SU-DHL-6 (cell line): ENCODE results near the gene PITX2.

Experiments used
- H2AFZ ChIP-seq: fragments of 200-600 bp; sonication (generic); 2 replicates; pipeline ENCODE4 v1.6.1; 2014; ENCODE audit warnings: low read depth, mild to moderate bottlenecking, moderate library complexity, mixed read lengths, antibody characterized with exemption, low read length; ENCODE audit not compliant: severe bottlenecking
- H3F3A ChIP-seq: fragments of 200-600 bp; shearing (Covaris generic); 2 replicates; pipeline ENCODE4 v1.6.0; 2016; ENCODE audit warnings: antibody characterized with exemption, mild to moderate bottlenecking; ENCODE audit not compliant: insufficient read depth
- H3K27ac ChIP-seq: fragments of 200-600 bp; sonication (generic); 2 replicates; pipeline ENCODE4 v1.5.1; 2016; ENCODE audit warnings: low read depth, mild to moderate bottlenecking, low read length, moderate library complexity, mixed read lengths
- H3K27me3 ChIP-seq: fragments of 200-600 bp; sonication (generic), shearing (Covaris generic); 2 replicates; pipeline ENCODE4 v1.6.0; 2014; ENCODE audit warnings: mild to moderate bottlenecking, low read length
- H3K36me3 ChIP-seq: fragments of 200-600 bp; sonication (generic); 2 replicates; pipeline ENCODE4 v1.6.1; 2014; ENCODE audit warnings: mild to moderate bottlenecking, low read length, mixed read lengths
- H3K4me2 ChIP-seq: fragments of 300-600, 200-600 bp; shearing (Covaris generic), sonication (generic); 2 replicates; pipeline ENCODE4 v1.6.0; 2014; ENCODE audit warnings: low read length, low read depth, mild to moderate bottlenecking; ENCODE audit not compliant: poor library complexity, severe bottlenecking
- H3K4me3 ChIP-seq: fragments of 200-600 bp; sonication (generic); 2 replicates; pipeline ENCODE4 v1.5.1; 2014; ENCODE audit warnings: antibody characterized with exemption, low read length, mild to moderate bottlenecking, mixed read lengths; ENCODE audit not compliant: insufficient read depth, poor library complexity, severe bottlenecking
- H3K79me2 ChIP-seq: fragments of 200-600 bp; sonication (generic); 2 replicates; pipeline ENCODE4 v1.6.1; 2014; ENCODE audit warnings: mild to moderate bottlenecking, low read length, moderate library complexity; ENCODE audit not compliant: insufficient read depth
- H3K9ac ChIP-seq: fragments of 200-600 bp; sonication (generic); 2 replicates; pipeline ENCODE4 v1.7.0; 2014; ENCODE audit warnings: mild to moderate bottlenecking, low read length
- H3K9me2 ChIP-seq: fragments of 200-600 bp; sonication (generic); replicated peaks from 2 replicates; pipeline ENCODE4 v1.6.1; 2014; ENCODE audit warnings: low read length; ENCODE audit not compliant: insufficient read depth
- H3K9me3 ChIP-seq: fragments of 200-600 bp; sonication (generic); 2 replicates; pipeline ENCODE4 v1.6.1; 2014; ENCODE audit warnings: low read length, mixed read lengths; ENCODE audit not compliant: insufficient read depth
- H4K20me1 ChIP-seq: fragments of 200-600 bp; sonication (generic); 2 replicates; pipeline ENCODE4 v1.6.1; 2014; ENCODE audit warnings: low read depth, mild to moderate bottlenecking, antibody characterized with exemption, low read length, moderate library complexity, mixed read lengths
- EZH2phosphoT487 ChIP-seq: fragments of 200-600 bp; sonication (generic), shearing (Covaris generic); conservative IDR thresholded peaks from 2 replicates; pipeline ENCODE4 v1.6.1; 2018; ENCODE audit warnings: mild to moderate bottlenecking, antibody characterized with exemption, low read length, moderate library complexity, mixed read lengths
- TF ChIP-seq, protein P1 (sequence below): fragments of 200-600 bp; sonication (generic); IDR thresholded peaks from one replicate; pipeline ENCODE4 v1.5.1; 2017; ENCODE audit warnings: antibody characterized with exemption, mild to moderate bottlenecking, low read length, moderate library complexity; ENCODE audit not compliant: insufficient read depth, poor library complexity, severe bottlenecking

The PITX2 gene

DNA sequence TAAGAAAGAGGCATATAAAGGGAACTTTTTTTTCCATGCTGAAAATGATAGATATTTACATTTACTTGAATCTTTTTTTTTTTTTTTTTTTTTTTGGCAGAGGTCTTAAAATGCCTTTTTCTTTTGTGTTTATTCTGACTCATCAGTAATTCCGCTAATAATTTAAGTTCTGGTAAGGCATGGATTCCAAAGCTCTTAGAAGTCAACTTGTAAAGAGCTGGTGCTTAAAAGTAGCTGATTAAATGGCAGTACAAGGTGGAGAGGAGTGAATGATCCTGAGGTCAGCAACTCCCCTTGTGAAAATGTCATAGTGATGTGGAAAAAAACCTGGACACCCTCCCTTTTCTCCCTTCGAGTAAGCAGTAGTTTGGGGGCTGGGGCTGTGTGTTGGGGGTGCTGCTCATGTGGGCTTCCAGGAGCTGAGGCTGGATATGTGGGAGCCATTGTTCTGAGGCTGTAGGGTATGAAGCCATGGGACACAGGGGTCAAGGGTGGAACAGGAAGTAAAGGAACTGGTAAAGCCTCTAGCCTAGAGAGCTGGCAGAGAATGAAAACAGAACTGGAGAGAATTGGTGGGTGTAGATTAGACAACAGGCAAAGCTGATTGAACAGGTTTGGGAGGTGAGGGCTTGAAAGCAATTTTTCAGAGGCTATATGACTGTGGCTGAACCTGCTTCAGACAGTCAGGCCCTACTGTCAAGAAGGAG, 41.0 kb upstream of the PITX2 start:
- Histone ChIP-seq H4K20me1 (no peaks in the 10 kb centered on the region), H3K9me3 (no peaks in the 10 kb centered on the region), H3K27ac (no peak overlapping the region), H3K4me2 (no peak overlapping the region), H3K9ac (no peak overlapping the region), H3K9me2 (no peaks in the 10 kb centered on the region), H3K36me3 (no peaks in the 10 kb centered on the region), H3F3A (no peaks in the 10 kb centered on the region), H2AFZ (no peak overlapping the region), H3K79me2 (no peaks in the 10 kb centered on the region), H3K27me3 (no peaks in the 10 kb centered on the region), H3K4me3 (no peak overlapping the region)
- TF ChIP-seq, protein P1, sequence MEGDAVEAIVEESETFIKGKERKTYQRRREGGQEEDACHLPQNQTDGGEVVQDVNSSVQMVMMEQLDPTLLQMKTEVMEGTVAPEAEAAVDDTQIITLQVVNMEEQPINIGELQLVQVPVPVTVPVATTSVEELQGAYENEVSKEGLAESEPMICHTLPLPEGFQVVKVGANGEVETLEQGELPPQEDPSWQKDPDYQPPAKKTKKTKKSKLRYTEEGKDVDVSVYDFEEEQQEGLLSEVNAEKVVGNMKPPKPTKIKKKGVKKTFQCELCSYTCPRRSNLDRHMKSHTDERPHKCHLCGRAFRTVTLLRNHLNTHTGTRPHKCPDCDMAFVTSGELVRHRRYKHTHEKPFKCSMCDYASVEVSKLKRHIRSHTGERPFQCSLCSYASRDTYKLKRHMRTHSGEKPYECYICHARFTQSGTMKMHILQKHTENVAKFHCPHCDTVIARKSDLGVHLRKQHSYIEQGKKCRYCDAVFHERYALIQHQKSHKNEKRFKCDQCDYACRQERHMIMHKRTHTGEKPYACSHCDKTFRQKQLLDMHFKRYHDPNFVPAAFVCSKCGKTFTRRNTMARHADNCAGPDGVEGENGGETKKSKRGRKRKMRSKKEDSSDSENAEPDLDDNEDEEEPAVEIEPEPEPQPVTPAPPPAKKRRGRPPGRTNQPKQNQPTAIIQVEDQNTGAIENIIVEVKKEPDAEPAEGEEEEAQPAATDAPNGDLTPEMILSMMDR = no peak
- no peak for TF ChIP-seq EZH2phosphoT487

GRCh38 chr4:110663206-110663605, 40.3 kb upstream of the PITX2 start:
- Histone ChIP-seq H3K27ac (no peak overlapping the region), H3F3A (no peaks in the 10 kb centered on the region), H2AFZ (no peak overlapping the region), H3K4me3 (no peak overlapping the region), H3K9ac (no peak overlapping the region), H3K4me2 (no peak overlapping the region), H3K9me3 (no peaks in the 10 kb centered on the region), H3K9me2 (no peaks in the 10 kb centered on the region), H3K36me3 (no peaks in the 10 kb centered on the region), H4K20me1 (no peaks in the 10 kb centered on the region), H3K79me2 (no peaks in the 10 kb centered on the region), H3K27me3 (no peaks in the 10 kb centered on the region)
- TF ChIP-seq, protein P1 = no peak
- no peak for TF ChIP-seq EZH2phosphoT487

GRCh38 chr4:110660755-110661154, 37.9 kb upstream of the PITX2 start:
- H3K4me3 ChIP-seq = no peak overlapping the region
- H2AFZ ChIP-seq = no peak overlapping the region
- no peaks in the 10 kb centered on the region for H3K9me3 ChIP-seq
- no peak overlapping the region for H3K9ac ChIP-seq
- H3K9me2 ChIP-seq = no peaks in the 10 kb centered on the region
- no peaks in the 10 kb centered on the region for H3K79me2 ChIP-seq
- no peak overlapping the region for H3K27ac ChIP-seq
- H3F3A ChIP-seq = no peaks in the 10 kb centered on the region
- no peaks in the 10 kb centered on the region for H3K36me3 ChIP-seq
- no peaks in the 10 kb centered on the region for H4K20me1 ChIP-seq
- H3K27me3 ChIP-seq = no peaks in the 10 kb centered on the region
- no peak overlapping the region for H3K4me2 ChIP-seq
- TF ChIP-seq EZH2phosphoT487 = no peak
- TF ChIP-seq, protein P1 = no peak
